Left lung (tissue), 10 donors: ENCODE measurements around the gene PPP1R36. TPM values are rescaled to one million over a fixed set of nuclear protein-coding genes. Genes with fewer than 3 reads are reported as not detected.

Experiments
- ATAC-seq: fragments of 200-7000 bp; cut with Tn5 transposase; one replicate; pipeline ENCODE4 v1.9.1; 2020; ENCODE audit warnings: moderate library complexity
- DNase-seq, 4 donors: peaks; one replicate each; pipeline ENCODE4 v3.0.0-alpha.2; 2013 to 2020
- H3K27ac ChIP-seq, 2 donors: fragments of 200-600 bp; sonication (generic) in 1 of 2; one replicate each; pipeline versions ENCODE4 v1.5.0 to v1.8.0; 2020 to 2021
- H3K27me3 ChIP-seq, 2 donors: fragments of 200-600 bp; sonication (generic) in 1 of 2; one replicate each; pipeline versions ENCODE4 v1.5.0 to v1.8.0; 2020 to 2021
- H3K36me3 ChIP-seq, 2 donors: fragments of 200-600 bp; sonication (generic) in 1 of 2; one replicate each; pipeline versions ENCODE4 v1.5.0 to v1.8.0; 2020 to 2021
- H3K4me1 ChIP-seq, 2 donors: fragments of 200-600 bp; one replicate each; pipeline ENCODE4 v1.8.0; 2021
- H3K4me3 ChIP-seq, 2 donors: fragments of 200-600 bp; sonication (generic) in 1 of 2; one replicate each; pipeline versions ENCODE4 v1.5.0 to v1.8.0; 2020 to 2021; ENCODE audit warnings: mild to moderate bottlenecking in 1 of 2
- H3K9me3 ChIP-seq, 2 donors: fragments of 200-600 bp; sonication (generic) in 1 of 2; one replicate each; pipeline versions ENCODE4 v1.5.0 to v1.8.0; 2020 to 2021
- CTCF ChIP-seq, 2 donors: fragments of 200-600 bp; sonication (generic) in 1 of 2; IDR thresholded peaks; one replicate each; pipeline versions ENCODE4 v1.5.0 to v1.8.0; 2021; ENCODE audit warnings: antibody characterized with exemption in 2 of 2
- intact Hi-C, 2 donors: fragments of 100-400 bp; cut with DNase I; formaldehyde crosslinking; loops; one replicate each; pipeline versions ENCODE4 v1.11.2 to v1.14.2; 2022
- polyA plus RNA-seq, 6 donors: library from polyadenylated mRNA; unstranded; fragments of 120-200 nt; gene quantifications; one replicate each; pipeline ENCODE4 v1.2.1, GENCODE V29; 2013; ENCODE audit not compliant: insufficient read length in 6 of 6
- total RNA-seq, 2 donors: library from RNA; stranded (reverse); fragmentation: NEBNext Ultra II Directional; extraction: Animal tissue kit (Norgen Biotek cat#: 25700); gene quantifications; one replicate each; pipeline ENCODE4 v1.2.1, GENCODE V29; 2021
- donor health status: DM: no; HTN: yes; CAD: no.
- donor health status: DM: no; HTN: no; CAD: no.

PPP1R36 gene
- total and polyA plus RNA-seq, 8 donors, result 0.33 to 2.1 (median 0.74) TPM

- no peak for TF ChIP-seq CTCF (IDR thresholded peaks at IDR 0.05)
- no peaks in the 10 kb centered on the region for H3K36me3 ChIP-seq
- peaks cover 3 to 28% of the 10 kb centered on the region in 2 donors for H3K4me1 ChIP-seq
- DNase-seq (no peak), ATAC-seq (no peak)
- peaks cover 14 to 49% of the 10 kb centered on the region in 2 donors for H3K27me3 ChIP-seq
- intact Hi-C loops, result loop anchor here in 1 of 2 donors (10.0 kb wide), 1 partner anchor 92 kb away; no protein-coding TSS in a partner anchor
- no peak overlapping the region for H3K27ac ChIP-seq
- H3K9me3 ChIP-seq, result peaks cover 0 to 7% of the 10 kb centered on the region in 2 donors
- H3K4me3 ChIP-seq, result peak overlapping the region; percentile 12 to 18
Measured at GRCh38 chr14:64542836-64543201, 6.9 kb upstream of the PPP1R36 start.

GRCh38 chr14:64544607-64545312 is 5.0 kb upstream of the PPP1R36 start:
- Histone ChIP-seq H3K36me3 (no peaks in the 10 kb centered on the region), H3K27ac (no peak overlapping the region), H3K27me3 (peaks cover 19 to 56% of the 10 kb centered on the region in 2 donors), H3K4me1 (peaks cover 3 to 27% of the 10 kb centered on the region in 2 donors), H3K4me3 (no peak overlapping the region), H3K9me3 (peaks cover 0 to 7% of the 10 kb centered on the region in 2 donors)
- intact Hi-C loops, result loop anchor here in 1 of 2 donors (10.0 kb wide), 1 partner anchor 90 kb away; no protein-coding TSS in a partner anchor
- no peak for ATAC-seq
- no peak for TF ChIP-seq CTCF (IDR thresholded peaks at IDR 0.05)
- DNase-seq, result no peak

GRCh38 chr14:64549016-64549415 is 745 bp upstream of the PPP1R36 start:
- no peak for DNase-seq
- Histone ChIP-seq H3K36me3 (no peaks in the 10 kb centered on the region), H3K9me3 (no peaks in the 10 kb centered on the region), H3K4me3 (no peak overlapping the region), H3K4me1 (peaks cover 0 to 13% of the 10 kb centered on the region in 2 donors), H3K27me3 (peaks cover 11 to 43% of the 10 kb centered on the region in 2 donors), H3K27ac (no peak overlapping the region)
- intact Hi-C loops, result loop anchor here in 1 of 2 donors (10.0 kb wide), 1 partner anchor 86 kb away; no protein-coding TSS in a partner anchor
- no peak for ATAC-seq
- TF ChIP-seq CTCF (IDR thresholded peaks at IDR 0.05), result no peak

- intact Hi-C loops, result no loop called here
- Histone ChIP-seq H3K9me3 (no peaks in the 10 kb centered on the region), H3K4me1 (peaks cover 0 to 13% of the 10 kb centered on the region in 2 donors), H3K27ac (no peak overlapping the region), H3K36me3 (no peaks in the 10 kb centered on the region), H3K27me3 (peaks cover 11 to 37% of the 10 kb centered on the region in 2 donors), H3K4me3 (no peak overlapping the region)
- no peak for DNase-seq
- ATAC-seq, result no peak
- no peak for TF ChIP-seq CTCF (IDR thresholded peaks at IDR 0.05)
Measured at GRCh38 chr14:64550621-64551333, 1.0 kb downstream of the PPP1R36 start.

GRCh38 chr14:64554556-64554955 is 4.8 kb downstream of the PPP1R36 start:
- peaks cover 0 to 6% of the 10 kb centered on the region in 2 donors for H3K4me1 ChIP-seq
- no peak overlapping the region for H3K27ac ChIP-seq
- H3K4me3 ChIP-seq, result no peak overlapping the region
- H3K36me3 ChIP-seq, result no peaks in the 10 kb centered on the region
- ATAC-seq (no peak), DNase-seq (no peak)
- intact Hi-C loops, result no loop called here
- H3K9me3 ChIP-seq, result no peaks in the 10 kb centered on the region
- TF ChIP-seq CTCF (IDR thresholded peaks at IDR 0.05), result no peak
- H3K27me3 ChIP-seq, result peaks cover 6 to 24% of the 10 kb centered on the region in 2 donors
